DMS153 treated with DMSO at 0.1 percent for 48 hours (cell line): ENCODE results near the gene RALB.
"Not testable (repeated sequence)": the region's sequence is repeated elsewhere in the genome, so short reads cannot be mapped to it uniquely, and the experiment has no call there.

Experiments used
- DNase-seq: peaks from one replicate; lab custom pipeline; 2025; ENCODE audit not compliant: unreplicated experiment; lab: John Stamatoyannopoulos, UW

Gene RALB

GRCh38 chr2:120241684-120242083 is 11.0 kb upstream of the RALB start:
- no peak for DNase-seq

- no peak for DNase-seq
These were observed 9.4 kb upstream of the RALB start for GRCh38 chr2:120243211-120243610.

- no peak for DNase-seq
These were observed 8.6 kb upstream of the RALB start for GRCh38 chr2:120243875-120244553.

- DNase-seq = no peak
These were observed 7.8 kb upstream of the RALB start for GRCh38 chr2:120244656-120245519.

GRCh38 chr2:120245520-120246332 is 6.9 kb upstream of the RALB start:
- DNase-seq = peak; percentile 48

GRCh38 chr2:120246546-120247300 is 5.9 kb upstream of the RALB start:
- DNase-seq = peak; percentile 63

GRCh38 chr2:120247851-120248250 is 4.8 kb upstream of the RALB start:
- no peak for DNase-seq

- no peak for DNase-seq
These were observed 2.0 kb upstream of the RALB start for GRCh38 chr2:120250640-120251039.

GRCh38 chr2:120251078-120251477 is 1.6 kb upstream of the RALB start:
- no peak for DNase-seq

GRCh38 chr2:120251880-120252224 is 800 bp upstream of the RALB start:
- no peak for DNase-seq

GRCh38 chr2:120253021-120253882 is 600 bp downstream of the RALB start:
- DNase-seq = peak; percentile 39

GRCh38 chr2:120254178-120254577 is 1.5 kb downstream of the RALB start:
- no peak for DNase-seq

- no peak for DNase-seq
These were observed 2.4 kb downstream of the RALB start for GRCh38 chr2:120255071-120255470.

- no peak for DNase-seq
These were observed 3.5 kb downstream of the RALB start for GRCh38 chr2:120255986-120256650.

- no peak for DNase-seq
These were observed 4.0 kb downstream of the RALB start for GRCh38 chr2:120256651-120257000.

- peak; percentile 6 for DNase-seq
These were observed 4.9 kb downstream of the RALB start for GRCh38 chr2:120257522-120257921.

- DNase-seq = no peak
These were observed 5.5 kb downstream of the RALB start for GRCh38 chr2:120258196-120258595.

- not testable (repeated sequence) for DNase-seq
These were observed 7.3 kb downstream of the RALB start for GRCh38 chr2:120259939-120260338.

- DNase-seq = no peak
These were observed 8.1 kb downstream of the RALB start for GRCh38 chr2:120260736-120261135.
